DND-41 (cell line): ENCODE results near the gene ARSI.

Experiments
- ATAC-seq: fragments of 200-7000 bp; cut with Tn5 transposase; 3 replicates; pipeline ENCODE4 v1.9.1; 2021; ENCODE audit warnings: low read depth; ENCODE audit not compliant: insufficient read depth
- DNase-seq: peaks from one replicate; pipeline ENCODE4 v3.0.0-alpha.2; 2020
- H2AFZ ChIP-seq: 2 replicates; pipeline ENCODE4 v1.6.0; 2012; ENCODE audit warnings: low read depth, low read length
- H3K27ac ChIP-seq: 2 replicates; pipeline ENCODE4 v1.5.1; 2012; ENCODE audit warnings: low read length, inconsistent platforms
- H3K27me3 ChIP-seq: fragments of 200-600 bp; sonication (generic); 2 replicates; pipeline ENCODE4 v1.6.0; 2012; ENCODE audit warnings: low read length, mild to moderate bottlenecking, inconsistent platforms; ENCODE audit not compliant: insufficient read depth, poor library complexity
- H3K36me3 ChIP-seq: 2 replicates; pipeline ENCODE4 v1.5.1; 2012; ENCODE audit warnings: low read length, inconsistent platforms; ENCODE audit not compliant: insufficient read depth
- H3K4me1 ChIP-seq: 2 replicates; pipeline ENCODE4 v1.5.1; 2012; ENCODE audit warnings: mild to moderate bottlenecking, low read length; ENCODE audit not compliant: insufficient read depth
- H3K4me2 ChIP-seq: 2 replicates; pipeline ENCODE4 v1.6.0; 2012; ENCODE audit warnings: mild to moderate bottlenecking, moderate library complexity, low read length, inconsistent platforms; ENCODE audit not compliant: insufficient read depth
- H3K4me3 ChIP-seq, 2 experiments: fragments of 200-600 bp in 1 of 2; shearing (Covaris generic) in 1 of 2; 2 replicates each; pipeline ENCODE4 v1.5.1; 2012 to 2016; ENCODE audit warnings: inconsistent platforms in 2 of 2, low read length in 2 of 2, mild to moderate bottlenecking in 2 of 2, low read depth in 1 of 2, moderate library complexity in 1 of 2
- H3K79me2 ChIP-seq: 2 replicates; pipeline ENCODE4 v1.6.0; 2012; ENCODE audit warnings: low read length, inconsistent platforms; ENCODE audit not compliant: insufficient read depth
- H3K9ac ChIP-seq: 2 replicates; pipeline ENCODE4 v1.6.0; 2012; ENCODE audit warnings: low read depth, mild to moderate bottlenecking, inconsistent platforms, low read length, moderate library complexity
- H3K9me3 ChIP-seq: 2 replicates; pipeline ENCODE4 v1.5.1; 2012; ENCODE audit warnings: low read length, moderate library complexity, mild to moderate bottlenecking, inconsistent platforms; ENCODE audit not compliant: insufficient read depth, severe bottlenecking
- H4K20me1 ChIP-seq: 2 replicates; pipeline ENCODE4 v1.6.0; 2012; ENCODE audit warnings: low read length; ENCODE audit not compliant: insufficient read depth
- EZH2 ChIP-seq: IDR thresholded peaks from 3 replicates; pipeline ENCODE4 v1.6.1; 2012; ENCODE audit warnings: borderline replicate concordance, low read depth, mild to moderate bottlenecking, moderate library complexity, low read length, inconsistent platforms; ENCODE audit not compliant: severe bottlenecking
- TF ChIP-seq, protein P1 (sequence below): IDR thresholded peaks from 2 replicates; pipeline ENCODE4 v1.5.1; 2012; ENCODE audit warnings: borderline replicate concordance, low read length, moderate library complexity, mild to moderate bottlenecking; ENCODE audit not compliant: poor library complexity, severe bottlenecking; ENCODE audit errors: extremely low read depth

Gene ARSI

DNA sequence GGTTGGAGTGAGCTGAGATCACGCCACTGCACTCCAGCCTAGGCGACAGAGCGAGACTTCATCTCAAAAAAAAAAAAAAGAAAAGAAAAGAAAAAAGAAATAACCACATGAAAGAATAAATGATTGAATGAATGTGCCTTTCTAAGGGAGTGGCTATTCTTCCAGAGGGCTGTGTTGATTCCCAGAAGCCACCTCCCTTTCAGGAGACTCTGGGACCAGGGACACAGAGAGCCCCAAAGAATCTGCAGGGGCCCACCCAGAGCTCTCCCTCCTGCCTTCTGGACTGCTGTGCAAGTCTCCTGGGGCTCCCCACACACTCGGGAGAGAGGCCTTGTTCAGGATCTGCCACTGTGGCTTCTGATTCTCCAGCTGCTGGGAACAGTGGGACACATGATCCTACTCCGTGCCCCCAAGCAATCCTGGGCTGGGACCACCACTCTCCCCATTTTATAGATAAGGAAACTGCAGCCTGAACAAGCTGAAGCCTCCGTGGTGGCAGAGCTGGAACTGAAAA is 36.8 kb downstream of the ARSI start:
- Histone ChIP-seq H3K36me3 (no peaks in the 10 kb centered on the region), H3K79me2 (no peaks in the 10 kb centered on the region), H3K27me3 (peaks cover 8% of the 10 kb centered on the region), H3K27ac (no peak overlapping the region), H3K9me3 (no peaks in the 10 kb centered on the region), H3K4me2 (no peak overlapping the region), H3K4me3 (no peak overlapping the region), H4K20me1 (no peaks in the 10 kb centered on the region), H2AFZ (no peak overlapping the region), H3K4me1 (no peaks in the 10 kb centered on the region), H3K9ac (no peak overlapping the region)
- DNase-seq (no peak), ATAC-seq (no peak)
- TF ChIP-seq, protein P1, sequence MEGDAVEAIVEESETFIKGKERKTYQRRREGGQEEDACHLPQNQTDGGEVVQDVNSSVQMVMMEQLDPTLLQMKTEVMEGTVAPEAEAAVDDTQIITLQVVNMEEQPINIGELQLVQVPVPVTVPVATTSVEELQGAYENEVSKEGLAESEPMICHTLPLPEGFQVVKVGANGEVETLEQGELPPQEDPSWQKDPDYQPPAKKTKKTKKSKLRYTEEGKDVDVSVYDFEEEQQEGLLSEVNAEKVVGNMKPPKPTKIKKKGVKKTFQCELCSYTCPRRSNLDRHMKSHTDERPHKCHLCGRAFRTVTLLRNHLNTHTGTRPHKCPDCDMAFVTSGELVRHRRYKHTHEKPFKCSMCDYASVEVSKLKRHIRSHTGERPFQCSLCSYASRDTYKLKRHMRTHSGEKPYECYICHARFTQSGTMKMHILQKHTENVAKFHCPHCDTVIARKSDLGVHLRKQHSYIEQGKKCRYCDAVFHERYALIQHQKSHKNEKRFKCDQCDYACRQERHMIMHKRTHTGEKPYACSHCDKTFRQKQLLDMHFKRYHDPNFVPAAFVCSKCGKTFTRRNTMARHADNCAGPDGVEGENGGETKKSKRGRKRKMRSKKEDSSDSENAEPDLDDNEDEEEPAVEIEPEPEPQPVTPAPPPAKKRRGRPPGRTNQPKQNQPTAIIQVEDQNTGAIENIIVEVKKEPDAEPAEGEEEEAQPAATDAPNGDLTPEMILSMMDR = no peak
- no peak for TF ChIP-seq EZH2

DNA sequence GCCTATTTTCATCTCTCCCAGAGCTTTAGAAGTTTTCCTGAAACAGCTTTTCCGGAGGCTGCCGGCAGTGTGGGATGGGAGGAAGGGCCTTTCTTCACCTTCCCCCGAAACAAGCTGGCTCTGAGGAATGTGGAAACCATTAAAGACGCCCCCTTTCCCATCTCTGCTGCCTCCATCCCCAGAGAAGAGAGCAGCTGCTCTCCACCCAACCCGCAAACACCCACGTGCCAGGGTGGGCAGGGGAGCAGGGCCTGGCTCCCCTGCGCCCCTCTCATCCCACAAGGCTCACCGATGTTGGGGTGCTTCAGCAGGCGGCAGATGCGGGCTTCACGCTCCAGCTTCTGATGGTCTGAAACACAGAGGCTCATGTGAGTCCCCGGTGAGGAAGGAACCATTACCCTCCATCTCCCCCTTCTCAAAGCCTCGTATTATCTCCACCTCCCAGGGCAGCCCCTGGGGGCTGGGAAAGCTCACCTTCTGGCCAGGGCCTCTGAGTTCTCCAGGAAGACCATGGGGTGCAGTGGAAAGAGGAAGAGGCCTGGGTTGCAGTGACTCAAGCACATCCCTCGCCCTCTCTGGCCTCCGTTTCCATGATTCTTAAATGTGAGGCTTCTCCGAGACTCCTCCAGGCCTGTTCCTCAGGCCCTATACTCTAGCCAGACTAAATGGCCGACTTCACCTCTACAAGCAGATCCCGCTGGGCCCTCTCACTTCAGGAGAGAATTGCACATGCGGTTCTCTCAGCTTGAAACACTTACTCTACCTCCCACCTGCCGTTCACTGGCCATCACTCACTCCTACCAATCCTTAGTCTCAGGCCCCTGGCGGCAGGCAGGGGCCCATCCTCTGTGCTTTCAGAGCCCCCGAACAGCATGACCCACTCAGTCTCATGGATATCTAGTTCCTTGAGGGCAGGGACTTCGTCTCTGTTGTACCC is 37.8 kb downstream of the ARSI start:
- Histone ChIP-seq H3K79me2 (no peaks in the 10 kb centered on the region), H3K4me2 (no peak overlapping the region), H3K27ac (no peak overlapping the region), H3K36me3 (no peaks in the 10 kb centered on the region), H3K4me3 (no peak overlapping the region), H3K4me1 (no peaks in the 10 kb centered on the region), H3K9me3 (no peaks in the 10 kb centered on the region), H4K20me1 (no peaks in the 10 kb centered on the region), H3K9ac (no peak overlapping the region), H2AFZ (no peak overlapping the region), H3K27me3 (peaks cover 6% of the 10 kb centered on the region)
- TF ChIP-seq EZH2 = no peak
- TF ChIP-seq, protein P1 = no peak
- DNase-seq (no peak), ATAC-seq (no peak)

DNA sequence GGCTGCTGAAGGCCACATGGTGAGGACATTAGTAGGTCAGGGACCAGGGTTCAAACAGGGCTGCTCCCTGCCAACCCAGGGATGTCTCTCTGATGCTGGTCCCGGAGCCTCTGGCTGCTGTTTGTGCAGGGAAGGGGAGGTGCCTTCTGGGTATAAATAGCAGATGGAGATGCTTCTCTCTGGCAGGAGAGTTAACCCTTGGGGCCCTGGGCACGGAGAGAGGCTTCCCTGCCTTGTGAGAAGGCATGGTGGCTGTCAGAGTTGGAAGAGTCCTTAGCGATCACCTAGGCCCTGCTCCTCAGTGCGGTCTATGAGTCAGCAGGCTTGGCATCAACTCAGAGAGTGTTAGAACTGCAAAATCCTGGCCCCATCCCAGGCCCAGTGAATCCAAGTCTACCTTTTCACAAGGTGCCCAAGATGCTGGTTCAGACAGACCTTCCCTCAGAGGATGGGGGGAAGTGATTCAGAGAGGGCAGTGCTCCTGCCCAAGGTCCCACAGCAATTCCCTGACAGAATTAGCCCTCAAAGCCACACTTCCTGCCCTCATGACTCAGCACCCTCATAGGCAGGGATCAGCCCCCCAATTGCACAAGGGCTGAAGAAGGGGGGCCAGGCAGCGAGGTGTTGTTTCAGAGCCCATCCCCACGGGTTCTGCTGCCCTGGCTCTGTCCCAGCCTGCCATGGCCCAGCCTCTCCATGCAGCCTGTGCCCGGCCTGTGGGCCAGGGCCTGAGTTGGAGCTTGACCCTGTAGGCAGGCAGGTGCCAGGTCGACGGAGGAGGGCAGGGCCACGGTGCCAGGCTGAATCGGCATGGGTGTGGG is 38.7 kb downstream of the ARSI start:
- Histone ChIP-seq H3K4me2 (no peak overlapping the region), H3K27ac (no peak overlapping the region), H3K36me3 (no peaks in the 10 kb centered on the region), H3K79me2 (no peaks in the 10 kb centered on the region), H3K4me3 (no peak overlapping the region), H3K9me3 (no peaks in the 10 kb centered on the region), H4K20me1 (no peaks in the 10 kb centered on the region), H3K27me3 (peaks cover 3% of the 10 kb centered on the region), H2AFZ (no peak overlapping the region), H3K4me1 (no peaks in the 10 kb centered on the region), H3K9ac (no peak overlapping the region)
- no peak for DNase-seq
- TF ChIP-seq EZH2 = no peak
- TF ChIP-seq, protein P1 = no peak
- no peak for ATAC-seq
